ENCODE results near the gene XIAP.
"Not testable (repeated sequence)": the region's sequence is repeated elsewhere in the genome, so short reads cannot be mapped to it uniquely, and the experiment has no call there.

The XIAP gene

DNA sequence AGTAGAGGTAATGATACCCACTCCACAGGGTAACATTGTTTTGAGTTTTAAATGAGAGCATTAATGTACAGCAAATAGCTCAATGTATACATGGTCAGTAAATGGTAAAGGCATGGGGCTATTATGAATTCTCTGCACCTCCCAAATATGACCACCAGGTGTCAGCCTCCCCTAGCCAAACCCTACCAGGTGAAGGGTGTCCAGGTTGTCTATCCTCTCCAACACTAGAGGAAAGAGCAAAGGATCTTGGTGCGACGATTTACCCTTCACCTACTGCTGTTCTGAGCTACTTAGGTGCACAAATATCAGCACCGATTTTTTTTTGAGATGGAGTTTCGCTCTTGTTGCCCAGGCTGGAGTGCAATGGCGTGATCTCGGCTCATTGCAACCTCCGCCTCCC, 26.5 kb upstream of the XIAP start:
- TF ChIP-seq, protein P1, sequence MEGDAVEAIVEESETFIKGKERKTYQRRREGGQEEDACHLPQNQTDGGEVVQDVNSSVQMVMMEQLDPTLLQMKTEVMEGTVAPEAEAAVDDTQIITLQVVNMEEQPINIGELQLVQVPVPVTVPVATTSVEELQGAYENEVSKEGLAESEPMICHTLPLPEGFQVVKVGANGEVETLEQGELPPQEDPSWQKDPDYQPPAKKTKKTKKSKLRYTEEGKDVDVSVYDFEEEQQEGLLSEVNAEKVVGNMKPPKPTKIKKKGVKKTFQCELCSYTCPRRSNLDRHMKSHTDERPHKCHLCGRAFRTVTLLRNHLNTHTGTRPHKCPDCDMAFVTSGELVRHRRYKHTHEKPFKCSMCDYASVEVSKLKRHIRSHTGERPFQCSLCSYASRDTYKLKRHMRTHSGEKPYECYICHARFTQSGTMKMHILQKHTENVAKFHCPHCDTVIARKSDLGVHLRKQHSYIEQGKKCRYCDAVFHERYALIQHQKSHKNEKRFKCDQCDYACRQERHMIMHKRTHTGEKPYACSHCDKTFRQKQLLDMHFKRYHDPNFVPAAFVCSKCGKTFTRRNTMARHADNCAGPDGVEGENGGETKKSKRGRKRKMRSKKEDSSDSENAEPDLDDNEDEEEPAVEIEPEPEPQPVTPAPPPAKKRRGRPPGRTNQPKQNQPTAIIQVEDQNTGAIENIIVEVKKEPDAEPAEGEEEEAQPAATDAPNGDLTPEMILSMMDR (IDR thresholded peaks at IDR 0.05; ENCODE audit: low read depth, low read length, missing control alignments): peak; percentile 72
- H3K4me3 ChIP-seq (ENCODE audit: low read depth, low read length): no peak overlapping the region
- DNase-seq (ENCODE audit: low read depth): no peak

DNA sequence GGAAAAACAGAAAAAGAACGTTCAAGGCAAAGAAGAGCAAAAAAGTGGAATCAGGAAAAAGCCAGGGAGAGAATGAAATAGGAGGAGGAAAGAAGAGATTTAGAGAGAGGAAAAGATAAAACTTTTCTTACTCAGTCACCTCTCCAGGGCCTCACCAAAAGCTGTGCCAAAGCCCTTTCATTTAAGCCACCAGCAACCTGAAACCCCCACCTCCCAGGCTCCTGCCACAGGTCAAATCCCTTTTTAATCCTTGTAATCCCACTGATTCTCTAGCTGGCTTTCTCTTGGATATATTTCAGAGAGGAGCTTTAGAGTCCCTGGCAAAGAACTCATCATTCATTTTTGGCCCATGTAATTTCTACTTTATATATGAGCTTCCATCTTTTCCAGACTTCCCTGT, 25.7 kb upstream of the XIAP start:
- TF ChIP-seq, protein P1 (IDR thresholded peaks at IDR 0.05; ENCODE audit: low read depth, low read length, missing control alignments): no peak
- DNase-seq (ENCODE audit: low read depth): no peak
- no peak overlapping the region for H3K4me3 ChIP-seq (ENCODE audit: low read depth, low read length)

DNA sequence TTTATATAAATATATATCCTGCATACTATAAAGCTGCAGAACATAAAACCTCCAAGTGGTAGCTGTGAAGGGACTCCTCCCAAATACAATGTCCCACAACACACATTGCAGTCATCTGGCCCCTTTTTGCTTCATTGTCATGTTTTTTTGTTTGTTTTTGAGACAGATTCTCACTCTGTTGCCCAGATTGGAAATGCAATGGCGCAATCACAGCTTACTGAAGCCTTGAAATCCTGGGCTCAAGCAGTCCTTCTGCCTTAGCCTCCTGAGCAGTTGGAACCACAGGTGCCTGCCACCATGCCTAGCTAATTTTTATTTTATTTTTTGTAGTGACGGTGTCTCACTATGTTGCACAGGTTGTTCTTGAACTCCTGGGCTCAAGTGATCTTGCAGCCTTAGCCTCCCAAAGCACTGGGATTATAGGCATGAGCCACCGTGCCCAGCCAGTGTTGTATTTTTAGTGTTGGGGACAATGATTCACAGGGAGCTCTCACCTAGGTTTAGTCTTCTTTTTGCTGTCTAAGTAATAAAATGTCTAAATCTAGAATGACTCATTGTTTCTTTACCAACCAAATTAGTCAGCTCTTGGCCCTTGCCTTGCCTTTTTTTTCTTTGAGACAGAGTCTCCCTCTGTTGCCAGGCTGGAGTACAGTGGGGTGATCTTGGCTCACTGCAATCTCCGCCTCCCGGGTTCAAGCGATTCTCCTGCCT, 24.0 kb upstream of the XIAP start:
- TF ChIP-seq, protein P1 (IDR thresholded peaks at IDR 0.05; ENCODE audit: low read depth, low read length, missing control alignments): no peak
- H3K4me3 ChIP-seq (ENCODE audit: low read depth, low read length): no peak overlapping the region
- no peak for DNase-seq (ENCODE audit: low read depth)

DNA sequence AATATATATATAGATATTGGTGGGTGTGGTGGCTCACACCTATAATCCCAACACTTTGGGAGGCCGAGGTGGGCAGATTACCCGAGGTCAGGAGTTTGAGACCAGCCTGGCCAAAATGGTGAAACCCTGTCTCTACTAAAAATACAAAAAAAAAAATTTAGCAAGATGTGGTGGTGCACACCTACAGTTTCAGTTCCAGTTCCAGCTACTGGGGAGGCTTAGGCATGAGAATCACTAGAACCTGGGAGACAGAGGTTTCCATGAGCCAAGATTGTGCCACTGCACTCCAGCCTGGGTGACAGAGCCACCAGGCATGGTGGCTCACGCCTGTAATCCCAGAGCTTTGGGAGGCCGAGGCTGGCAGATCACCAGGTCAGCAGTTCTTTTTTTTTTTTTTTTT, 14.7 kb upstream of the XIAP start:
- not testable (repeated sequence) for H3K4me3 ChIP-seq (ENCODE audit: low read depth, low read length); DNase-seq (ENCODE audit: low read depth)

DNA sequence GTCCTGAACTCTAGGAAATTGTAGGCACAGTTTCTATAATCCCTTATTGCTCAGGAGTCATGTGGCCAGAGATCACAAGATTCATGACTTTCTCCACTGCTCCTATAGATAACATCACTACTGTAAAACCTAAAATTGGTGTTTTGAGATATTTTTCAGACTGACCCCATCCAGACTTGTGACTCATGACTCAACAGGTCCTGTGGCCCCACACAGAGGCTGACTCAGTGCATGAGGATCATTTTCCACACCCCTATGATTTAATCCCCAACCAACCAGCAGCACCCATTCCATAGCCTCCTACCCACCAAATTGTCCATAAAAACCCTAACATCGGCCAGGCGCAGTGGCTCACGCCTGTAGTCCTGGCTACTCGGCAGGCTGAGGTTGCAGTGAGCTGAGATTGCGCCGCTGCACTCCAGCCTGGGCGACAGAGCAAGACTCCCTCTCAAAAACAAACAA, 13.2 kb upstream of the XIAP start:
- TF ChIP-seq, protein P1 (IDR thresholded peaks at IDR 0.05; ENCODE audit: low read depth, low read length, missing control alignments): no peak
- no peak for DNase-seq (ENCODE audit: low read depth)
- no peak overlapping the region for H3K4me3 ChIP-seq (ENCODE audit: low read depth, low read length)

DNA sequence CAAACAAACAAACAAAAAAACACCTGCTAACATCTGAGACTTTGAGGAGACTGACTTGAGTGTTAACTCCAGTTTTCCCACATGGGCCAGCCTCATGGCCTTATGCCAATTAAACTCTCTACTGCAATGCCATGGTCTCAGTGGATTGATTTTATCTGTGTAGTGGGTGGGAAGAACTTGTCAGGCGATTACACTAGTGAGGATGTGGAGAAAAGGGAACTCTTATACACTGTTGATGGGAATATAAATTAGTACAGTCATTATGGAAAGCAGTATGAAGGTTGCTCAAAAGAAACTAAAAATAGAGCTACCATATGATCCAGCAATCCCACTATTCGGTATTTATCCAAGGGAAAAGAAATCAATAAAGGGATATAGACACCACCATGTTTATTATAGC, 12.8 kb upstream of the XIAP start:
- TF ChIP-seq, protein P1 (IDR thresholded peaks at IDR 0.05; ENCODE audit: low read depth, low read length, missing control alignments): no peak
- DNase-seq (ENCODE audit: low read depth): no peak
- no peak overlapping the region for H3K4me3 ChIP-seq (ENCODE audit: low read depth, low read length)

DNA sequence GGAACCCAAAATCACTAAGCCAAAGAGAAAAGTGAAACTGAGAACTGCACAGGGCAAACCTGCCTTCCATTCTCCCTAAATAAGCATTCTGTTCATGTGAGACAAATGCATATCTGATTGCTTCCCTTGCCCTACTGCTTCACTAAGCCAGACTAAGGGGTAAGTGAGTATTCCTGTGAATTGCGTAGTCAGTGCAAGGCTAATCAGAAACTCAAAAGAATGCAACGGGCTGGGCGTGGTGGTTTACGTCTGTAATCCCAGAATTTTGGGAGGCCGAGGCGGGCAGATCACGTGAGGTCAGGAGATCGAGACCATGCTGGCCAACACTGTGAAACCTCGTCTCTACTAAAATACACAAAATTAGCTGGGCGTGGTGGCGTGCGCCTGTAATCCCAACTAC, 10.8 kb upstream of the XIAP start:
- TF ChIP-seq, protein P1 (IDR thresholded peaks at IDR 0.05; ENCODE audit: low read depth, low read length, missing control alignments): no peak
- no peak overlapping the region for H3K4me3 ChIP-seq (ENCODE audit: low read depth, low read length)

DNA sequence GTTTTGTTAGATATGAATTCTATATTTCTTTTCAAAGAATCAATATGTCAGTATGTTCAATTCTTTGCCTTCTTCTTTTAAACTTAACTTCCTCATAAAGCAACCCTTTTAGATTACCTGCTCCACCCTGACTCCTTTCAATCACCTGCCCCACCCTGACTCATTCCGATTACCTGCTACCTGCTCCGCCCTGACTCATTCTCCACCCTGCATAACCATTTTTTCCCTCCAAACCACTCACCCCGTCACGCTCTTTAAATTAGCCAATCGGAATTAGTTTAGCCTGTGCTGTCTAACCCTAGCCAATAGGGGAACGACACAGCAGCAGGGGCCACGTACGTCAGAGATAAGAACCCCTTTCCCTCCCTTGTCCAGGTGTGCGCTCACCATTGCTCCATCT, 9.9 kb upstream of the XIAP start:
- not testable (repeated sequence) for DNase-seq (ENCODE audit: low read depth); H3K4me3 ChIP-seq (ENCODE audit: low read depth, low read length)

More for the DNA sequence above, 10.8 kb upstream of the XIAP start:
- no peak for DNase-seq (ENCODE audit: low read depth)

Data from GM12864 (cell line).